HG03378 (cell line): Measurements from ENCODE around the gene ABHD12.

Experiments
- ATAC-seq: cut with Tn5 transposase; IDR thresholded peaks from one replicate; pipeline ENCODE4 v1.9.1; 2021; ENCODE audit warnings: mild to moderate bottlenecking, moderate library complexity; ENCODE audit not compliant: unreplicated experiment

Gene ABHD12

DNA sequence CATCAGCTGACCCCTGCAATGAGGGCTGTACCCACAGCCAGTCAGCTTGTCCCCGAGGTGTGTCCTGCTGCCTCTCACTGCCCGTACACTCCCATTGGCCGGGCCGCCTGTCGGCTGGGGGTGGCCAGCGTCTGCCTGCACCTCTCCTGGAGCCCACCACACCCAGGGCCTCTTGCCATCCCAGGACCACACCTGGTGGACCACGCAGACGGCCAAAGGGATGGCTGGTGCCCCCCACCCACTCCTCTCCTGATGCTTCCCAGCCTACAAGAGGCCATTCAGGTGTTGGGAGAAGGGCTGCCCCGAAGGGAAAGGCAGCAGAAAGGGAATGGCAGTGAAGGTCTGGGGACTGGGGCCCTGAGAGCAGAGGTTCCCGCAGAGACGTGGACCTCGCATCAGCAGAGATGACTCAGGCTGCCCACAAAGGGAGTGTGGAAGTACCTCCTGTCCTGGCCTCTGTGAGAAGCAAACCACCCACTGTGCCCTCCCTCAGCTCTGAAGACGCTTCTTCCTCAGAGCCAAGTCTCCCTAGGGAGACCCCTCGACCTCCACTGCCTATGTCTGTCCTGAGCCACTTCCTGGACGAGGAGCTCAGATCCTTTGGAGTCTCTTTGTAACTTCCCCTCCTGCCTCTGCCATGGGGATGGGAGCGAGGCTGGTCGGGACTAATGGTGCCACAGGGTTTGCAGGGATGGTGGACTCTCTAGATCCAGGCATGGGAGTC lies 81.8 kb downstream of the ABHD12 start:
- no peak for ATAC-seq

DNA sequence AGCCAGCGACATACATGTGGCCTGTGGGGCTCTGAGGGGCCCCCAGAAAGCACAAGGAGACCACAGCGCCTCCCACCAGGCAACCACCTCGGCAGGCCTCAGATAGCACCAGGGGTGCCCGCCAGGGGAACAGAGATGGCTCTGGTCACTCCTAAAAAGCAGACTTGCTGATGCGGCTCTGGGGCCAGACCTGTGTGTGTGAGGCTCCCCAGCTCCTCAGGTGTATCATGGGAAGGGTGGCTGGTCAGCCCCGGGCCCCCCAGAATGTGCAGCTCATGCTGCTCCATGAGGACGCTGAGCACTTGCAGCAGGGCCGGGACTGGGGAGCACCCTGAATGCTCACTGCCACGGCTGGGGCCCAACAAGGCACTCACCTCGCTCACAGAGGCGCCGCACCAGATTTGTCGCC lies 82.5 kb downstream of the ABHD12 start:
- ATAC-seq = no peak

DNA sequence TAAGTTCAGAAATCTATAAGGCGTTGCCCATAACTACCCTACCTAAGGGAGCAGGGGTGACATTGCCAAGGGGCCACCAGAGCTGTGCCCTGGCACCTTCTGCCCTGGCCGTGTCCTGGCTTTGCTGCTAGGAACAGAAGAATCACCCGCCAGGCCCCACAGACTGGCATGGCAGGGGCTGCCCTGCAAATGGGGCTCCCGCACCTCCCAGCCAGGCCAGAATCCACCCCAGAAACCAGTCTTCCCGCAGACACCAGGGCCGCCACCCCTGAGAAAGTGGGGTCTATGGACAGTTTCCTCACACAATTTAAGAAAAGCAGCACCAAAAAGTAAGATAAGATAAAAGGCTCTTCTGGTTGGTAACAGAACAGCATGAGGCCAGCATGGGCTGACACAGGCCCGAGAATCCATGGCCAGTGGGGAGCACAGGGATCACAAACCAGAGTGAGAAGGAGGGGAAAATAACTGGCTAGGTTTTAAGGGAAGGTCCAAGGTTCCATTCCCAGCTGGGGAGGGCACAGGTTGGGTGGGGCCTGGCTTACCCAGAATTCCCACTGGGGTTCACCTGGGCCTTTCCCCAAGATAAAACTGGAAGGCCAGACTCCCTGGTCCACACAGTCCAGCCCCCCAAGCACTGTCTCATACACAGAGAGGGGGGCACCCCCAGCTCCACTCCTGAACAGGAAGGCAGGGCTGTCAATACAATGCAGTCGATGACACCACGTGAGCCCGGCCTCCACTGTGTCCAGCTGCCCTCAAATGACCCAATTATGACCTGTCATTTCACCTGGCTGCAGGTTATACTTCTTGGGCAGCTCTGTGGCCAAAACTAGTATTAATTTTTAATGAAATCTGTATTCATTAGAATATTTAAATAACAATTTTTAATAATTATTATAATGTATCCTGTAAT lies 83.4 kb downstream of the ABHD12 start:
- no peak for ATAC-seq

DNA sequence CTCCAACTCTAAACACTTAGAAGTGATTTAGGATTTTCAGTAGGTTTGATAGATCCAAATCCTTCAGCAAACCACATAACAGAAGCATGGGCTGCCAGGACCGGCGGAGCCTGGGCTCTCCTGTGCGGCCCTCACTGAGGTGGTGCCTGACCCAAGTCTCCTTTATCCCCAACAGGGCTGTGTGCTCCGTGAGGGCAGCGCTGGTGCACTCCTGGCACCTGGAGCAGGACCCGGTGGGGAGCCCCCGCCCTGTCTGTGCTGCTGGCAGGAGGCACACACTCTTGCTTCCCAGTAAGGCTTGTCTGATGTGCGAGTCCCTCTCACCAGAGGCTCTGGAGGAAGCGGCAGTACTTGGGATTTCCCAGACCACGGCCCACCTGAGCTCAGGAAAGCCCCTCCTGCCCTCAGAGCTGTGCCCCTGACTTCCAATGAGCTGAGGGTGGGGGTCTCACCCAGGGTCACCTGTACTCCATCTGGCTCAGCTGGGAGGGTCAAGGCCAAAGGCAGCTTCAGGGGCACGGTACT lies 86.5 kb downstream of the ABHD12 start:
- ATAC-seq = no peak

DNA sequence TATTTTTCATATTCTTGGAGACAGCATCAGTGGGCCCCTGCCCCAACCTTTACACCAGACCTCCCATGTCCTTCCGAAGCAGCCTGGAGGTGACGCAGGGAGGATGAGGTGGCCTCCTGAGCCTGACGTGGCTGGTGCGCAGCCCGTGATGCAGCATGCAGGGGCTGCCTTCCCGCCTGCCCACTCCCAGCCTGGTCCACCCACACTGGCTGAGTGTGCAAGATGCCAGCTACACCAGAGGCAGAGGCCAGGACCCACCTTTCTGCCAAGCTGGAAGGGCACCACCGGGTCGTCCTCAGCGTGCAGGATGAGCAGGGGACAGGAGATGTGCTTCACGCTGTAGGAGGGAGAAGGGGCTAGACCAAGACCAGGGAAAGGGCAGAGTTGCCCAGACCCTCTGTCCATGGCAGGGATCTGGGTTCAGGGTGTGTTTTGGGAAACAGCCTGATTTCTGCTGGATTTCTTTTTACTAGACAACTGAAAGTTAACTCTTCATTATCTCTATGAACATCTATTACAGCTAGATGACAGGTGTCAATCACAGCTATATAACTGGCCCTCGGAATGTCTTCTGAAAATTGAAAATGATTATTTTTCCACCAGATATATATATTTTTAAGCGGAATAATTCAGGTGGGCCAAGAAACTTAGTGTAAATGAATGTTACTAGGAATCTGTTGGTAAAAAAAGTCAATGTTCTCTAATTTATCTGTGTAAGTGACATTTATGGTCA lies 87.2 kb downstream of the ABHD12 start:
- ATAC-seq = no peak

DNA sequence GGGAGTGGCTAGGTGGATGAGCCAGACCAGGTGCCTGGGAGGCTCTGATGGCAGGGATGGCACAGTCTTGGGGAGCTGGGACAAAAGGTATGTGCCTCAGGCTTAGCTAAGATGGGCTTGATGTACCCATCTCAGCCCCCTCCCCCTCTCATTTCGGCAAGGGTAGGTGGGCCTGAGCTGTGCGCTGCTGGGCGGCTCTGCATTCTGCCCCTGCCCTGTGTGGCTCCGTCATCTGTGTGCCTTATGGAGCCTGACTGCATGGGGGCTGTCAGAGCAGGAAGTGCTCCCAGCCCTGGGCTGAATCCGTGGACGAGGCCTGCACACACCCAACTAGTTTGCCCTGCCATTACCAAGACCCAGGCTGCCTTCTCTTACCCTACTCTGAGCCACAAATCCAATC lies 88.0 kb downstream of the ABHD12 start:
- no peak for ATAC-seq

DNA sequence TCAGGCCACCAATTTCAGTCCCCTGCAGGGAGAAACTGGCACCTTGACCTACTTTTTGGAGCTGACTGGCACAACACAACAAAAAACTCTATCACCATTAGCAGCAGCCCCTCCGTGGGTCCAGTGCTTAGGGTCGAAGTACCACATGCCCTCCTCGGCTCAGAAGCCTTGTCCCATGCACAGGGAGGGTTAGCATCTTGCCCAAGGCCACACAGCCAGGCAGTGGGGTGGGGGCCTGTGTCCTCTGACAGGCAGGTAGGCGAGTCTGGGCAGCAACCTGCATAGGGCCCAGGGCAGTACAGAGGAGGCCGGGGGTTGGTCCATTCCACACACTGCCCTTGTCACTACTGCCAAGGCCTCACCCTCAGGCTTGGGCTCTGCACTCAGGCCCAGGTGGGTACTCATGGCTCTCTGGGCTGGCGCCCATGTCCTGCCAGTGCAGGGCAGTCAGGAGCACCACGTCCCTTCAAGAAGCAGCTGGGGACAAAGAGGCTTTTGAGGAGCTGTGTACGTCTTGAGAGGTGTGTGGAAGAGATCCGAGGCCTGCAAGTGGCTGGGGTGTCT lies 89.2 kb downstream of the ABHD12 start:
- ATAC-seq = no peak

DNA sequence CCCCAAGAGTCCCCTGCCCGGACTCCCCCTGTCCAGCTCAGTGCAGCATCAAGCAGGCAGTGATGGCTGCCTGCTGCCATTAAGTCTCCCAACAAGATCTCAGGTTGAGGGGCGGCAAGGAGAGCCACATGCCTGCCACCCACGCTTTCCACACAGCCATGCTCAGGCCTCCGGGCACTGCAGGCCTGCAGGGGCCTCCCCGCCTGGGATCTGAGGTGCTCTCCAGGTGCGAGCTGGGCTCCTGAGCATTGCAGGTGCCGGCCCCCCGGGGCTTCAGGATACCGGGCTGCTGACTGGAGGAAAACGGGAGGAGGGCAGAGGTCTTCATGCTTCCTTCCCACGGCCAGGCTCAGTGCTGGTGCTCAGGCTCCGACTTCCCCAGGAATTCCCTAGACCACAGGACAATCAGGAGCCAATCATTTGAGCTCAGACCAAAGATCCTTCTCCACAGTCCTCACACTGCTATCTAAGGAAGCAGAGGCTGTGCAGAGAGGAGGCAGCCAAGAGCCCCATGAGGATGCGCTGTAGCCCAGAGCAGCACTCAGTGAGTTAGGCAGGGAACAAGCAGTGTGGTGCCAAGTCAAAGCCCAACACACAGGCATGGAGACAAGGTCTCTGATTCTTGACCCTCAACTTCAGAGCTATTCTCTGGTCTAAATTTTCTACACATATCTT lies 90.0 kb downstream of the ABHD12 start:
- ATAC-seq = no peak

DNA sequence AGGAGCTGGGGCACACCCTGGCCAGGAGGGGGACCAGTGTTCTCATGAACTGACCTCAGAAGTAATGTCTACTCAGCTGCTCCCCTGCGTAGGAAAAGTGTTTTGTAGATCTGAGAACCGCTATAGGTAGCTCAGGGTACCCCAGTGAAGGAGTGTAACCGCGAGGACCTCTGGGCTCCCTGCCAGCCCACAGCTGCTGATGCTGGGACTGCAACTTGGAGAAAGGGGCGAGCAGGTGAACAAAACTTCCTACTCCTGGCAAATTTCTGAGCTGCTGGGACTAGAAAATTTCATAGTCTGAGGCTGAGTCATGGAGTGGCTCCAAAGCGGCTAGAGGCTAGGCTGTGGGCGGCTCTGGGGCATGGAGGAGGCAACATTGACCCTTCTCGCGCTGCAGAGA lies 90.8 kb downstream of the ABHD12 start:
- no peak for ATAC-seq

DNA sequence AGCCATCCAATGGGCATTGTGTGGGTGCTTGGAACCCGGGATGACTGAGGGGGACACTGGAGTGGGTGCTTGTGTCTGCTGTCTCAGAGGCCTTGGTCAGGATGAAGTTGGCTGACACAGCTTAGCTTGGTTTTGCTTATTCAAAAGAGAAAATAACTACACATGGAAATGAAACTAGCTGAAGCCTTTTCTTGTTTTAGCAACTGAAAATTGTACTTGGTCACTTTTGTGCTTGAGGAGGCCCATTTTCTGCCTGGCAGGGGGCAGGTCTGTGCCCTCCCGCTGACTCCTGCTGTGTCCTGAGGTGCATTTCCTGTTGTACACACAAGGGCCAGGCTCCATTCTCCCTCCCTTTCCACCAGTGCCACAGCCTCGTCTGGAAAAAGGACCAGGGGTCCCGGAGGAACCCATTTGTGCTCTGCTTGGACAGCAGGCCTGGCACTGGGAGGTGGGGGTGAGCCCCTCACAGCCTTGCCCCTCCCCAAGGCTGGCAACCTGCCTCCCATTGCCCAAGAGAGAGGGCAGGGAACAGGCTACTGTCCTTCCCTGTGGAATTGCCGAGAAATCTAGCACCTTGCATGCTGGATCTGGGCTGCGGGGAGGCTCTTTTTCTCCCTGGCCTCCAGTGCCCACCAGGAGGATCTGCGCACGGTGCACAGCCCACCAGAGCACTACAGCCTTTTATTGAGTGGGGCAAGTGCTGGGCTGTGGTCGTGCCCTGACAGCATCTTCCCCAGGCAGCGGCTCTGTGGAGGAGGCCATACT lies 93.3 kb downstream of the ABHD12 start:
- peak; percentile 75 for ATAC-seq

DNA sequence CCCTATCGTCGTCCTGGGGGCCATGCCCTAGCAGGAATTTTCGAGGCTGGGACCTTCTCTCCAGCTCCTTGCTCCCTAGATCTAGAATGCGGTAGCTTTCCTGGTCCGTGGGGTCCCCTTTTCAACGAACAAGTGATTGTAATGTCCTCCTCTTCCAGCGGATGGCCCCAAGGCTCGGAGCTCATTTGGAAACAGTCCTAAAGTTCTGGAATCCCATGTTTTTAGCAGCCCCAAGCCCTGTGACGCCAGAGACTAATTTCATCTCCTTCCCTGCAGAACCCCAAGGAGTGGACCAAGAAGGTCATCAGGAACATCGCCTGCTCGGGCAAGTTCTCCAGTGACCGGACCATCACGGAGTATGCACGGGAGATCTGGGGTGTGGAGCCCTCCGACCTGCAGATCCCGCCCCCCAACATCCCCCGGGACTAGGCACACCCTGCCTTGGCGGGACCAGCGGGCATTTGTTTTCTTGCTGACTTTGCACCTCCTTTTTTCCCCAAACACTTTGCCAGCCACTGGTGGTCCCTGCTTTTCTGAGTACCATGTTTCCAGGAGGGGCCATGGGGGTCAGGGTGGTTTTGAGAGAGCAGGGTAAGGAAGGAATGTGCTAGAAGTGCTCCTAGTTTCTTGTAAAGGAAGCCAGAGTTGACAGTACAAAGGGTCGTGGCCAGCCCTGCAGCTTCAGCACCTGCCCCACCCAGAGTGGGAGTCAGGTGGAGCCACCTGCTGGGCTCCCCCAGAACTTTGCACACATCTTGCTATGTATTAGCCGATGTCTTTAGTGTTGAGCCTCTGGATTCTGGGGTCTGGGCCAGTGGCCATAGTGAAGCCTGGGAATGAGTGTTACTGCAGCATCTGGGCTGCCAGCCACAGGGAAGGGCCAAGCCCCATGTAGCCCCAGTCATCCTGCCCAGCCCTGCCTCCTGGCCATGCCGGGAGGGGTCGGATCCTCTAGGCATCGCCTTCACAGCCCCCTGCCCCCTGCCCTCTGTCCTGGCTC lies 94.2 kb downstream of the ABHD12 start:
- no peak for ATAC-seq

DNA sequence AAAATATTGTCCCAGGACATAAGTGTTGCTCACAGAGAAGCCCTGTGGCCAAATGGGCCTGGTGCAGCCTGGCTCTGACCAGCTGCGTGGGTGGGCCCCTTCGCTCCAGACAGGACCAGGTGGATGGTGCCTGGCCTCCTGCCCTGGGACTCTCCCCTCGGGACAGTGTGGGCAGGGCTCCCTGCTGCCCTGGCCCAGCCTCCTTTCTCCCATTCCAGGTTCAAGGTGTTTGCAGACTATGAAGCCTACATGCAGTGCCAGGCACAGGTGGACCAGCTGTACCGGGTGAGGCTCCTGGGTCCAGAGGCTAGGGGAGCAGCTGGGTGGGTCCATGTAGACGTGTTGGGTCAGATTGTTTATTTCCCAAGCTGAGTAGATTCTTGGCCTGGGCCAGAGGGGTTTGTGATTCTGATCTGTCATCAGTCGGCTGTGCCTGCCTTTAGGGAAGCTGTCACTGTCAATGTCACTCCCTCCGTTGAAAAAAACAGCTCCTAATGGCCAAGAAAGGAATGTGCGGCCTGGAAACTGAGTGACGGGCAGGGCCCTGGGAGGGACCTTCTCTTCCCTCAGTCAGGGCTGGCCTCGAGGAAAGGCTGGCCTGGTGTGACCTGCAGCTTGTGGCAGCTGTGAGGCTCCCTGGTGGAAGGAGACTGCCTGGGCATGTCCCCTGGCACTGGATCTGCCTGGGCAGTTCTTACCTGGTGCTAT lies 95.1 kb downstream of the ABHD12 start:
- ATAC-seq = no peak

DNA sequence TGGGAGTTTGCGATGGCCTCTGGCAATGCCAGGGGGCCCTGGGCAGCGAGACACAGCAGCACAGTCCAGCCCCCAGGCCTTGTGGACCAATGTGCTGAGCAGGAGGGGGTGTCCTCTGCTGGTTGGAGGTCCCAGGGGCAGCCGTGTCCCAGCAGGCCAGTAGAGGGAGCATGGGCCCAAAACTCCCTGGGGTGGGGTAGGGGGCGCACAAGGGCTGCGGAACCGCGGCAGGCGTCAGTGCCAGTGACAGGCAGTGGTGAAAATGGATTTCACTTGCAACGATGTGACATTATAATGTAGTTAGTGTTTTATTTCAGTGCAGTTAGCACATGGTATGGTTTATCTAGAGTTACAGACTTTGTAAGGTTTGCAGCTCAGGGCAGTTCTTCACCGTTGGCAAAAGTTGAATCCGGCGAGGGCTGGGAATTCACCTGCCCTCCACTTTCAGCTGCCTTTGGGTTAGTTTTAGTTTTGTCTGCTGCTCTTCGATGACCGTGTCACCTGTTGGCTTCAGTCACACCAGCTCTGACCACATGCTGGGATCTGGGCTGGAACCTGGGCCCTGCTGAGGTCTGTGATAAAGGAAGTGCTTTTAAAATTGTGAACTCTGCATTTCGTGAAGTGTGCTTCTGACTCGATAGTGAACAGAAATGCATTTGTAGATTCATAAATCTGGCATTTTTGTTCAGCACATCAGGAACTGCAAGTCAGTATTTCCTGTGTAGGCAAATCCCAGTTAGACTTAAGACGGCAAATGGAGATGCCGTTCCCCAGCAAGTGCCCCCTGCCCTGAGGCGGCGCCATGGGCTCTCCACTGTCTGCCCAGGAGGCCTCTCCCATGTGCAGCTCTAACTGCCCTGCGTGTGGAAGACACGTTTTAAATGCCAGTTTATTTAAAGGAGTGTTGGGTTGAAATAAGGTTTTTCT lies 95.9 kb downstream of the ABHD12 start:
- ATAC-seq = no peak

DNA sequence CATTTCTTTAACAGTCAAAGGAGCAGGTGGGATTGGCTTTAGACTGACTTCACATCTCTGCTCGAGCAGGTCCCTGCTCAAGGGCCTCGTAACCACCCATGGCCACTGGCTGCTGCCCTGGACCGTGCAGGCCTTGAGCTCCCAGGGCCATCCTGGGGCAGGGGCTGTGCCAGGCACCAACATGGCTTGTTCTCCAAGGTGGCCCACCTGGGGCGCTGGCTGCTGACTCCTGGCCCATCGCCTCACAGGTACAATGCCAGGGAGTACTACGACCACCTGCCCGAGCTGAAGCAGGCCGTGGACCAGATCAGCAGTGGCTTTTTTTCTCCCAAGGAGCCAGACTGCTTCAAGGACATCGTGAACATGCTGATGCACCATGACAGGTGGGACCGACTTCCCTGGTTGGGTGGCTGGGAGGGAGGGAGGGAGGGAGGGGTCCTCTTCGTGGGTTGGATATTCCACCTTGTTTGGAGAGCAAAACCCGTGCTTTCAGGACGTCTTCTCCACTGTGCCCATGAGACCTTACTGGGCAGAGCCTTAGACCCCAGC lies 96.7 kb downstream of the ABHD12 start:
- ATAC-seq = no peak

DNA sequence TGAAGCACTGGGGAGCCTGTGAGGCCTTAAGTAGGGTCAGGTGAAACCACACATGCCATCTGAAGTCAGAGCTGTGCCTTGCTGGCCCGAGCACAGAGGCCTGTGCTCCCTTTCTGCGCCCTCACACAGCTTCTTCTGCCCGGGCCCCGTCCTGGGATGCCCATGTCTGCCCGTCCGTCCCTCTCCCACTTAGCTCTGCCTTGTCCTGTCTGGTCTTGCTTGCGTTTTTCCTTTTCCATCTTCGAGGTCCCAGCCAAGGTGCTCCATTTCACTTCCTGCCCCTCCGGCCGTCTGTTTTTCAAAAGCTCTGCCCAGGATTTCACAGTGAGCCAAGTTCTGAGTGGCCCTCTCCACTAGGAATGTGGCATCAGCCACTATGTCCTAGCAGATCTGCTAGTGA lies 97.1 kb downstream of the ABHD12 start:
- ATAC-seq = no peak

DNA sequence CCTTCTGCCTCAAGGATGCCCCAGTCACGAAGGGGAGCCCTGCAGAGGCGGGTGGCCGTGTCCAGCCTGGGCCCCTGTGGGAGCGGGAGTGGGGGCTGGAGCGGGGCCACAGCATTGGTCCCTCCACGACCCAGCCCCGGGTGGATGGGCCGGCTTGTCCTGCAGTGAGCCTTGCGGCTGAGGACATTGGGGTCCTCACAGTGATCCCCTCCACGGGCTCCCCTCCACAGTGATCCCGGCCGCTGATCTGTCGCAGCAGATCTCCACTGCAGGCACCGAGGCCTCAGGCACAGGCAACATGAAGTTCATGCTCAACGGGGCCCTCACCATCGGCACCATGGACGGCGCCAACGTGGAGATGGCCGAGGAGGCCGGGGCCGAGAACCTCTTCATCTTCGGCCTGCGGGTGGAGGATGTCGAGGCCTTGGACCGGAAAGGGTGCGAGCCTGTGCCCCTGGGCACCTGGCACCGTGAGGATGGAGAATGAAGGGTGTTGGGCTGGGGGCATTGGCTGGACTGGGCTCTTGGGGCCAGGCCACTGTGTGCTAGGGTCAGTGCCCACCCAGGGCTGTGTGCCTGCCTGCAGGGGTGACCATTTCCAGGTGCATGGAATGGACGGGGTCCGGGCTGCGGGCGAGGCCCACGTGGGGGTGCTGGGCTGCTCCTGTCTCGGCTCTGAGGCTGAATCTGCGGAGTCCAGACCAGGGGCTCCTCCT lies 98.3 kb downstream of the ABHD12 start:
- ATAC-seq = no peak
